HUDEP-2 (cell line): Measurements from ENCODE around the gene NUMBL.
A peak's percentile ranks its signal among the peaks of the same experiment; 100 is the strongest.

ENCODE experiments used
- DNase-seq, 76 experiments: peaks; one replicate each; lab custom pipeline; 2025; ENCODE audit not compliant: unreplicated experiment in 76 of 76; lab: John Stamatoyannopoulos, UW

The NUMBL gene

GRCh38 chr19:40691421-40692211 is 1.2 kb upstream of the NUMBL start:
- peak in 52 of 76 experiments; percentile 14 to 83 (median 59) for DNase-seq

- DNase-seq: peak in 75 of 76 experiments; percentile 77 to 99 (median 97)
Measured at GRCh38 chr19:40690693-40691420, 406 bp upstream of the NUMBL start.

GRCh38 chr19:40689339-40690049 is 957 bp downstream of the NUMBL start:
- peak in 19 of 76 experiments; percentile 16 to 43 (median 29) for DNase-seq

GRCh38 chr19:40688987-40689338 is 1.5 kb downstream of the NUMBL start:
- no peak for DNase-seq

- peak in 1 of 76 experiments; percentile 19 for DNase-seq
Measured at GRCh38 chr19:40688309-40688708, 2.1 kb downstream of the NUMBL start.

GRCh38 chr19:40687525-40688016 is 2.9 kb downstream of the NUMBL start:
- peak in 73 of 76 experiments; percentile 12 to 90 (median 76) for DNase-seq

GRCh38 chr19:40686882-40687524 is 3.4 kb downstream of the NUMBL start:
- DNase-seq: no peak

- DNase-seq: peak in 61 of 76 experiments; percentile 18 to 86 (median 48)
Measured at GRCh38 chr19:40685563-40685962, 4.9 kb downstream of the NUMBL start.

- DNase-seq: no peak
Measured at GRCh38 chr19:40685016-40685526, 5.4 kb downstream of the NUMBL start.

GRCh38 chr19:40684280-40684679 is 6.2 kb downstream of the NUMBL start:
- DNase-seq: no peak

- DNase-seq: no peak
Measured at GRCh38 chr19:40683437-40683836, 7.0 kb downstream of the NUMBL start.

- DNase-seq: no peak
Measured at GRCh38 chr19:40682431-40682964, 8.0 kb downstream of the NUMBL start.

- DNase-seq: no peak
Measured at GRCh38 chr19:40681039-40681438, 9.4 kb downstream of the NUMBL start.

GRCh38 chr19:40677156-40677555 is 13.3 kb downstream of the NUMBL start:
- no peak for DNase-seq

- peak in 61 of 76 experiments; percentile 20 to 79 (median 54) for DNase-seq
Measured at GRCh38 chr19:40674291-40674690, 16.2 kb downstream of the NUMBL start.

- DNase-seq: peak in 35 of 76 experiments; percentile 17 to 61 (median 39)
Measured at GRCh38 chr19:40673397-40673796, 17.1 kb downstream of the NUMBL start.

- DNase-seq: no peak
Measured at GRCh38 chr19:40672573-40673299, 17.7 kb downstream of the NUMBL start.

- DNase-seq: no peak
Measured at GRCh38 chr19:40672038-40672437, 18.4 kb downstream of the NUMBL start.

GRCh38 chr19:40671404-40671803 is 19.0 kb downstream of the NUMBL start:
- DNase-seq: no peak
